SK-N-MC (cell line): ENCODE measurements around the gene ACO2.

Source experiments
- EZH2 ChIP-seq: fragments of 200-600 bp; sonication (generic); IDR thresholded peaks from one replicate; pipeline ENCODE4 v1.6.1; 2017; ENCODE audit warnings: antibody characterized with exemption
- FOXP2 ChIP-seq: optimal IDR thresholded peaks from 2 replicates; pipeline ENCODE3; 2011; ENCODE audit warnings: mild to moderate bottlenecking, moderate library complexity; ENCODE audit not compliant: insufficient read depth; ENCODE audit errors: extremely low read length, control extremely low read depth
- POLR2AphosphoS5 ChIP-seq: IDR thresholded peaks from 2 replicates; pipeline ENCODE4 v1.6.1; 2012; ENCODE audit warnings: mild to moderate bottlenecking, low read depth, low read length, borderline replicate concordance

DNA sequence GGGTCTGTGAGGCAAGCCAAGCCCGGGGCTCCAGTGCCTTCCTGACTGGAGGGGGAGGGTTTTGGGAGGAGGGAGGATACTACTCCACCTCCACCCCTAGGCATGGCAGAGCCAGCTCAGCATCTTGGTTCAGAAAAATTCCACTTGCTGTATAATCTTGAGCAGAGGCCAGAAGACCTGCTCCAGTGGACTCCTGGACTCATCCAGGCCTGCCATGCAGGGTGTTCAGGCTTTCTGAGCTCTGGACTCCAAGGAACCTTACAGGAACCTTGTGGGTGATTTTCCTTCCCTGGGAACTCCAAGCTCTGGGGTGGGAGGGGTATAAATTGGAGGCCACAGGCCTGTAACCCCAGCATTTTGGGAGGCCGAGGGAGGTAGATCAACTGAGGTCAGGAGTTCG lies 101.3 kb downstream of the ACO2 start:
- TF ChIP-seq EZH2 (no peak), POLR2AphosphoS5 (no peak), FOXP2 (no peak)
